ENCODE data around the gene PLSCR4. TPM values are rescaled to one million over a fixed set of nuclear protein-coding genes. Genes with fewer than 3 reads are reported as not detected.

Gene PLSCR4
- total and polyA plus RNA-seq, 2 of the 4 experiments (the other 2 are of a cell fraction): 3.8 to 4.4 TPM

DNA sequence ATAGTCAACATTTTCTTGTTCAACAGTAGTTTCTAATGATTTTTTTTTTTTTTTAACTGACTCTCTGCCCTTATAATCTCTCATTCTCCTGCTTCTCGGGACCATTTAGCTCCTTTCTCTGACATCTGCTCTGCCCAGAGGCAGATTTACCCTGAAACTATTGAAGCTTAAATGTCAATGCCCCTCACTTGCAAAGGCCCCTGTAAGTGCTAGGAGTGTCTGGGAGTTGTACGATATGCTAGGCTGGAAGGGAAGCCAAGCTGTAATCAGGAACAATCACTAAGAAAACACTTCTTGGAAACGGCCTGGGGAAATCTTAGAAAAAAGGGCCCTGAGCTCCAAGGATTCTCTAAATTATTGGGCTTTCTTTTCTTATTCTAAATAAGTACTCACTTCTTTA lies 84.1 kb downstream of the PLSCR4 start:
- no peak overlapping the region for H3K4me2 ChIP-seq (ENCODE audit: low read depth, low read length)

More for the DNA sequence above, 84.1 kb downstream of the PLSCR4 start:
- ChIA-PET CTCF (interaction anchor here (0.9 to 2.3 kb wide), 4 partner anchors 10 to 102 kb away, joined by 3 to 10 read pairs (median 5); no protein-coding TSS in a partner anchor), POLR2A (ENCODE audit: unreplicated experiment) (interaction anchor here (0.6 kb wide), 1 partner anchor 10 kb away, joined by 5 read pairs; no protein-coding TSS in a partner anchor)
- H3K23ac ChIP-seq (ENCODE audit: low read depth, low read length): peak overlapping the region; percentile 15; the same call in 1 of the 2 replicates
- intact Hi-C loops (cut with micrococcal nuclease): no loop called here
- in situ Hi-C loops (cut with MboI; ENCODE audit: low sequenced_read_pairs): no loop called here
- no peak overlapping the region; the same call in 2 of the 3 replicates for H2BK15ac ChIP-seq (ENCODE audit: low read depth, low read length)
- no peak overlapping the region for H3K9ac ChIP-seq (ENCODE audit: low read depth, low read length)
- BruUV-seq (replicated peaks): no TSS peak
- H3K18ac ChIP-seq (ENCODE audit: low read depth, low read length): peak overlapping the region; percentile 91
- peak overlapping the region; percentile 34 for H2AFZ ChIP-seq (replicated peaks; ENCODE audit: low read length, poor library complexity)
- peaks cover 12% of the 10 kb centered on the region for H3K9me1 ChIP-seq (ENCODE audit: insufficient read depth, low read length)
- TF ChIP-seq RFX5 (IDR thresholded peaks at IDR 0.05; ENCODE audit: low read depth, low read length): no peak
- TF ChIP-seq RCOR1 (IDR thresholded peaks at IDR 0.05; ENCODE audit: insufficient replicate concordance, low read length): no peak
- TF ChIP-seq BHLHE40 (IDR thresholded peaks at IDR 0.05; ENCODE audit: low read depth, low read length): no peak
- no peak for TF ChIP-seq FOS (IDR thresholded peaks at IDR 0.05; ENCODE audit: low read depth, low read length)
- no peak for TF ChIP-seq CHD1 (IDR thresholded peaks at IDR 0.05; ENCODE audit: low read depth, low read length)
- no peak for TF ChIP-seq MAZ (IDR thresholded peaks at IDR 0.05; ENCODE audit: borderline replicate concordance, low read depth, low read length)
- TF ChIP-seq NFE2L2 (IDR thresholded peaks at IDR 0.05; ENCODE audit: low read depth, low read length): no peak
- no peak for TF ChIP-seq SMC3 (IDR thresholded peaks at IDR 0.05; ENCODE audit: low read depth, low read length)
- TF ChIP-seq, protein P1, sequence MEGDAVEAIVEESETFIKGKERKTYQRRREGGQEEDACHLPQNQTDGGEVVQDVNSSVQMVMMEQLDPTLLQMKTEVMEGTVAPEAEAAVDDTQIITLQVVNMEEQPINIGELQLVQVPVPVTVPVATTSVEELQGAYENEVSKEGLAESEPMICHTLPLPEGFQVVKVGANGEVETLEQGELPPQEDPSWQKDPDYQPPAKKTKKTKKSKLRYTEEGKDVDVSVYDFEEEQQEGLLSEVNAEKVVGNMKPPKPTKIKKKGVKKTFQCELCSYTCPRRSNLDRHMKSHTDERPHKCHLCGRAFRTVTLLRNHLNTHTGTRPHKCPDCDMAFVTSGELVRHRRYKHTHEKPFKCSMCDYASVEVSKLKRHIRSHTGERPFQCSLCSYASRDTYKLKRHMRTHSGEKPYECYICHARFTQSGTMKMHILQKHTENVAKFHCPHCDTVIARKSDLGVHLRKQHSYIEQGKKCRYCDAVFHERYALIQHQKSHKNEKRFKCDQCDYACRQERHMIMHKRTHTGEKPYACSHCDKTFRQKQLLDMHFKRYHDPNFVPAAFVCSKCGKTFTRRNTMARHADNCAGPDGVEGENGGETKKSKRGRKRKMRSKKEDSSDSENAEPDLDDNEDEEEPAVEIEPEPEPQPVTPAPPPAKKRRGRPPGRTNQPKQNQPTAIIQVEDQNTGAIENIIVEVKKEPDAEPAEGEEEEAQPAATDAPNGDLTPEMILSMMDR (conservative IDR thresholded peaks at IDR 0.05; ENCODE audit: low read depth, low read length): no peak
- no peak for TF ChIP-seq MXI1 (IDR thresholded peaks at IDR 0.05; ENCODE audit: borderline replicate concordance, low read depth, low read length)
- no peak for TF ChIP-seq MAFK (IDR thresholded peaks at IDR 0.05; ENCODE audit: low read depth, low read length)
- TF ChIP-seq, protein P2, sequence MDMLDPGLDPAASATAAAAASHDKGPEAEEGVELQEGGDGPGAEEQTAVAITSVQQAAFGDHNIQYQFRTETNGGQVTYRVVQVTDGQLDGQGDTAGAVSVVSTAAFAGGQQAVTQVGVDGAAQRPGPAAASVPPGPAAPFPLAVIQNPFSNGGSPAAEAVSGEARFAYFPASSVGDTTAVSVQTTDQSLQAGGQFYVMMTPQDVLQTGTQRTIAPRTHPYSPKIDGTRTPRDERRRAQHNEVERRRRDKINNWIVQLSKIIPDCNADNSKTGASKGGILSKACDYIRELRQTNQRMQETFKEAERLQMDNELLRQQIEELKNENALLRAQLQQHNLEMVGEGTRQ (IDR thresholded peaks at IDR 0.05; ENCODE audit: low read depth, low read length): no peak
- TF ChIP-seq CEBPB (IDR thresholded peaks at IDR 0.05; ENCODE audit: low read depth, low read length): no peak
- TF ChIP-seq, protein P3, sequence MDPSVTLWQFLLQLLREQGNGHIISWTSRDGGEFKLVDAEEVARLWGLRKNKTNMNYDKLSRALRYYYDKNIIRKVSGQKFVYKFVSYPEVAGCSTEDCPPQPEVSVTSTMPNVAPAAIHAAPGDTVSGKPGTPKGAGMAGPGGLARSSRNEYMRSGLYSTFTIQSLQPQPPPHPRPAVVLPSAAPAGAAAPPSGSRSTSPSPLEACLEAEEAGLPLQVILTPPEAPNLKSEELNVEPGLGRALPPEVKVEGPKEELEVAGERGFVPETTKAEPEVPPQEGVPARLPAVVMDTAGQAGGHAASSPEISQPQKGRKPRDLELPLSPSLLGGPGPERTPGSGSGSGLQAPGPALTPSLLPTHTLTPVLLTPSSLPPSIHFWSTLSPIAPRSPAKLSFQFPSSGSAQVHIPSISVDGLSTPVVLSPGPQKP (IDR thresholded peaks at IDR 0.05; ENCODE audit: borderline replicate concordance, low read depth, low read length): no peak
- H3K9me3 ChIP-seq (ENCODE audit: control insufficient read depth, insufficient read depth, low read length): no peaks in the 10 kb centered on the region
- H3K4me3 ChIP-seq (ENCODE audit: insufficient read depth, low read depth, low read length): no peak overlapping the region
- peak overlapping the region; percentile 82 for H2BK5ac ChIP-seq (ENCODE audit: low read depth, low read length, poor library complexity, severe bottlenecking)
- DNase-seq: no peak
- peaks cover 18% of the 10 kb centered on the region for H3K4me1 ChIP-seq (ENCODE audit: control insufficient read depth, insufficient read depth, low read length)
- dilution Hi-C loops (cut with HindIII; ENCODE audit: low sequenced_read_pairs, unreplicated experiment): no loop called here
- no peak overlapping the region for H2AK9ac ChIP-seq (replicated peaks; ENCODE audit: low read depth, low read length, poor library complexity)
- 20% methylated on average over 1 of the region's 3 CpGs; no CpG with 5 or more reads in 1 of the 2 experiments for WGBS, 2 experiments (ENCODE audit: extremely low coverage in 2 of 2, insufficient read length in 1 of 2)
- peak overlapping the region; percentile 30; the same call in 1 of the 2 replicates for H4K91ac ChIP-seq (ENCODE audit: insufficient read depth, low read depth, low read length)
- peak overlapping the region in 1 of 2 experiments; percentile 37; a peak in 1 of 4 replicates for H4K8ac ChIP-seq (ENCODE audit: low read depth in 2 of 2, low read length in 2 of 2)
- H3K27ac ChIP-seq (ENCODE audit: insufficient read depth, low read length): peak overlapping the region; percentile 19; the same call in 1 of the 2 replicates
- 0 out of 2 replicates have a peak overlapping the region, but pooled peaks have one; percentile 50 for H4K5ac ChIP-seq (ENCODE audit: low read depth, low read length)
- H3K56ac ChIP-seq (ENCODE audit: extremely low read depth, insufficient read depth, low read length): no peak overlapping the region
- H2BK20ac ChIP-seq (ENCODE audit: low read depth, low read length): peak overlapping the region; percentile 59
- no peaks in the 10 kb centered on the region for H4K20me1 ChIP-seq (ENCODE audit: insufficient read depth, low read length)
- peaks cover 3 to 12% of the 10 kb centered on the region in 2 experiments; a peak in 3 of 4 replicates for H3K79me1 ChIP-seq (ENCODE audit: low read depth in 1 of 2, low read length in 2 of 2)
- no peaks in the 10 kb centered on the region for H3K36me3 ChIP-seq (ENCODE audit: control insufficient read depth, insufficient read depth, low read length)
- H3K14ac ChIP-seq (replicated peaks; ENCODE audit: low read depth, low read length): peak overlapping the region; percentile 61
- peak overlapping the region; percentile 79 for H2BK120ac ChIP-seq (ENCODE audit: low read depth, low read length)
- no peaks in the 10 kb centered on the region for H3K27me3 ChIP-seq (ENCODE audit: control insufficient read depth, insufficient read depth, low read length)
- no peak overlapping the region; the same call in 1 of the 2 replicates for H2AK5ac ChIP-seq (ENCODE audit: low read depth, low read length)
- H3K4ac ChIP-seq (ENCODE audit: low read depth, low read length): peak overlapping the region; percentile 77
- ATAC-seq (ENCODE audit: low read depth): no peak
